Activated naive CD4-positive, alpha-beta T cell treated with anti-CD3 and anti-CD28 coated beads for 36 hours (primary cell): ENCODE measurements around the gene LZTR1. TPM values are rescaled to one million over a fixed set of nuclear protein-coding genes. Genes with fewer than 3 reads are reported as not detected.
"Not testable (repeated sequence)": the region's sequence is repeated elsewhere in the genome, so short reads cannot be mapped to it uniquely, and the experiment has no call there.

Experiments
- CTCF ChIA-PET: fragments of 350-600 bp; sonication (Branson Sonifier 250); formaldehyde crosslinking; loops from one replicate; lab custom pipeline; 2021; ENCODE audit warnings: antibody characterized with exemption; lab: Charles Lee
- DNase-seq: peaks from one replicate; pipeline ENCODE4 v3.0.0-alpha.2; 2020
- H3K27ac Mint-ChIP-seq: one replicate; pipeline ENCODE4 v1.8.0; 2021; ENCODE audit warnings: mild to moderate bottlenecking, mixed read lengths
- H3K27me3 Mint-ChIP-seq: one replicate; pipeline ENCODE4 v1.8.0; 2021; ENCODE audit warnings: low read depth, mixed read lengths
- H3K36me3 Mint-ChIP-seq: one replicate; pipeline ENCODE4 v1.8.0; 2021; ENCODE audit warnings: low read depth, mixed read lengths
- H3K4me1 Mint-ChIP-seq: one replicate; pipeline ENCODE4 v1.8.0; 2021; ENCODE audit warnings: low read depth, mixed read lengths
- H3K4me3 Mint-ChIP-seq: one replicate; pipeline ENCODE4 v1.8.0; 2021; ENCODE audit warnings: mild to moderate bottlenecking, moderate library complexity, mixed read lengths
- H3K9me3 Mint-ChIP-seq: one replicate; pipeline ENCODE4 v1.8.0; 2021; ENCODE audit warnings: mixed read lengths
- intact Hi-C: fragments of 100-400 bp; cut with micrococcal nuclease; formaldehyde crosslinking; loops from one replicate; pipeline ENCODE4 v1.15.1; 2023
- total RNA-seq, 2 experiments: library from RNA; stranded (reverse); gene quantifications; one replicate each; pipeline ENCODE4 v1.2.3, GENCODE V29; 2021

LZTR1 gene
- total RNA-seq, 2 experiments from 2014 or later, result 23.1 to 27.4 TPM

DNA sequence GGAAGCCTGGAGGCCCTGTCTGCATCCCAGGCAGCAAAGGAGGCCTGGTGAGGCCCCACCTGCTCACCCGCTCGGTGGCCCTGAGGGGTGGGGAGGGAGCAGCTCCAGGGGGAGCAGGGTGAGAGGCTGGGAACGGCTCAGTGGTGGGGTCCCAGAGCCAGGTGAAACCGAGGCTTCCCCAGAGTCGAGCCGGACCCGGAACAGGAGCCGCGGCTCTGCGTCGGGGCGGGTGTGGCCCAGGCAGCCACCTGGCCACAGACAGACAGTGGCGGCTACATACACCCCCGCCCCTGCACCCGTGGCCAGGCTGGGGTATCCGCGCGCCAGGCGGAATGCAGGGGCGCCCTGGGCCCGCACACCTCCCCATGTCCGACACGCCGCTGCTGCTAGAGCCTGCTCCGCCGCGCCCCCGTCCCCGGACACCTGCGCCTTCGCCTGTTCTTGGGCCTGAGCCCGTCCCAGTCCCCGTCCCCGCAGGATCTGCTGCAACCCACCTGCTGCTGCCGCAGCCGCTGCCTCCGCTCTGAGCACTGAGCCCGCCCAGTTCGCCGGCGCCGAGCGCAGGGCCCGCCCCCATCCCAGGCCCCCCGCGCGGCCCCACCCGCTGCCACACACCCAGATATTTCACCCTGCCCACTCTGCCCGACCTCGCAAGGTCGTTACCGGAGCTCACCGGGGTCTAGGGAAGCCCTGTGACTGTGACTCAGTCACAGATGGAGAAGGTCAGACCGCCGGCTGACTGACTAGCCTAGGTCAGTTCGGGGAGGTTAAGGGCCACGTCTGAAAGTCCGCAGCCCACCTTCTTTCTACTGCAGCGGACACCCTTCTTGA is 50.2 kb downstream of the LZTR1 start, which contains the start of gene SLC7A4:
Gene SLC7A4, minus strand, starts transcription at position 525 of the 831 bp plus-strand sequence. CDS start 749 bp downstream, outside the sequence.
- Mint-ChIP-seq H3K27ac (no peak within 1 kb of the TSS), H3K9me3 (no peaks in the 10 kb centered on the region), H3K36me3 (no peaks in the 10 kb centered on the region), H3K4me3 (no peak within 1 kb of the TSS), H3K27me3 (peaks cover 23% of the 10 kb centered on the region), H3K4me1 (peaks cover 2% of the 10 kb centered on the region)
- CTCF ChIA-PET, result interaction anchor here (0.9 to 1.0 kb wide), 2 partner anchors 71 to 273 kb away, joined by 3 to 5 read pairs; no protein-coding TSS in a partner anchor
- DNase-seq, result no peak
- intact Hi-C loops, result no loop called here

- no peaks in the 10 kb centered on the region for H3K9me3 Mint-ChIP-seq
- no peak for DNase-seq
- no peak overlapping the region for H3K27ac Mint-ChIP-seq
- H3K4me3 Mint-ChIP-seq, result no peak overlapping the region
- peaks cover 23% of the 10 kb centered on the region for H3K27me3 Mint-ChIP-seq
- H3K36me3 Mint-ChIP-seq, result no peaks in the 10 kb centered on the region
- H3K4me1 Mint-ChIP-seq, result peaks cover 2% of the 10 kb centered on the region
- CTCF ChIA-PET, result interaction anchor here (1.0 kb wide), 1 partner anchor 70 kb away, joined by 3 read pairs; no protein-coding TSS in a partner anchor
- intact Hi-C loops, result no loop called here
Observed at GRCh38 chr22:21032868-21033688, 51.0 kb downstream of the LZTR1 start.

DNA sequence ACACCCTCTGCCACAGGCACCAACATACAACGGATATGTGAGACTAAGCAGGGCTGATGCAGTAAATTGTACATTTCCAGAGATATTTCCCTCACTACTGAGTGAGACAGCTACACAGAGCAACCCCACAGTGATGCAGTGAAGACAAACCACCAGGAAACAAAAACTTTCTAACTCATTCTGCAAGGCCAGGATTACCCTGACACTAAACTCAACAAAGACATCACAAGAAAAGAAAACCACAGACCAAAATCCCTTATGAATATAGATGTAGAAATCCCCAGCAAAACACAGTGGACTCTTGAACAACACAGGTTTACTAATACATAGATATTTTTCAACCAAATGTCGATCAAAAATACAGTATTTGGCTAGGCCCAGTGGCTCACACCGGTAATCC is 51.8 kb downstream of the LZTR1 start:
- H3K36me3 Mint-ChIP-seq, result no peaks in the 10 kb centered on the region
- no peaks in the 10 kb centered on the region for H3K9me3 Mint-ChIP-seq
- peaks cover 2% of the 10 kb centered on the region for H3K4me1 Mint-ChIP-seq
- CTCF ChIA-PET, result no interaction called here
- H3K27ac Mint-ChIP-seq, result no peak overlapping the region
- no peak overlapping the region for H3K4me3 Mint-ChIP-seq
- peaks cover 26% of the 10 kb centered on the region for H3K27me3 Mint-ChIP-seq
- DNase-seq, result no peak
- intact Hi-C loops, result no loop called here

- H3K9me3 Mint-ChIP-seq, result no peaks in the 10 kb centered on the region
- H3K4me1 Mint-ChIP-seq, result peaks cover 2% of the 10 kb centered on the region
- intact Hi-C loops, result no loop called here
- no peak overlapping the region for H3K27ac Mint-ChIP-seq
- CTCF ChIA-PET, result no interaction called here
- H3K4me3 Mint-ChIP-seq, result no peak overlapping the region
- H3K36me3 Mint-ChIP-seq, result no peaks in the 10 kb centered on the region
- H3K27me3 Mint-ChIP-seq, result peaks cover 20% of the 10 kb centered on the region
- no peak for DNase-seq
Observed at GRCh38 chr22:21034989-21035388, 52.9 kb downstream of the LZTR1 start.

DNA sequence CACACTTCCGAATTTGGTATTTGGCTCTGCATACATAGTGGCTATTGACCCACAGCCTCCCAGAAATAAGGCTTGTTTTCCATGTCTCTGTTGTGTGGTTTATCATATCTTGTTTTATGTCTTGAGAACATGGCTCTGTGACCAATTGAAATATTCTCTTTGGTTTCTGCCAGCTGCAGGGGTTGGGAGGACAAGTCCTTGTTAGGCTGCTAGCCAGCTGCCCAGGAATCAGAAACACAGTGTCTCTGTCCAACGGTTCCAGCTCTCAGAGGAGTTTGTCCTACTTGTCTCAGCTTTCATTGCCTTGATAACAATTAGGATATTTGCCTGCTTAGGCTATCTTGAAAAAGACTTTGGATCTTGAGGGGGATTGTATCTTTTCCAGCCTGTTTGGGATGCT is 56.3 kb downstream of the LZTR1 start:
- Mint-ChIP-seq H3K4me3 (no peak overlapping the region), H3K36me3 (no peaks in the 10 kb centered on the region), H3K4me1 (peaks cover 3% of the 10 kb centered on the region), H3K27me3 (peaks cover 11% of the 10 kb centered on the region), H3K27ac (no peak overlapping the region), H3K9me3 (no peaks in the 10 kb centered on the region)
- CTCF ChIA-PET, result interaction anchor here (2.0 kb wide), 1 partner anchor 64 kb away, joined by 6 read pairs; no protein-coding TSS in a partner anchor
- intact Hi-C loops, result no loop called here
- no peak for DNase-seq

- CTCF ChIA-PET, result interaction anchor here (0.6 to 2.0 kb wide), 3 partner anchors 17 to 63 kb away, joined by 3 to 6 read pairs (median 3); no protein-coding TSS in a partner anchor
Observed at GRCh38 chr22:21039158-21039557, 57.1 kb downstream of the LZTR1 start.

DNA sequence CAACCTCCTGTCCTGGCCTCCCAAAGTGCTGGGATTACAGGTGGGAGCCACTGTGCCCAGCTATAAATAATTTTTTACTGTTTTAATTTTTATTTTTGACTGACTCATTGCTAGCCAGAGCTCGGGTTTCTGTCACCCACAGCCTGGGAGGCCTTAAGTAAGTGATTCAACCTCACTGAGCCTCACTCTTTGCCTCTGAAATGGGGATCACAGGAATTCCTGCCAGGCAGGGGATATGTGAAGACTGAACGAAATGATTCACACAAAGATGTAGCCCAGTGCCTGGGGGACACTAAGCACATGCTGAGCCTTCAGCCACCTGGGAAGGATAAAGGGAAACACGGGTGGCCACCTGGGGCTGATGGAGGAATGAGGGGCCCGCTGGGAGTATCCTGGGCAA is 59.8 kb downstream of the LZTR1 start:
- Mint-ChIP-seq H3K36me3 (no peaks in the 10 kb centered on the region), H3K27ac (no peak overlapping the region), H3K4me3 (no peak overlapping the region), H3K4me1 (peaks cover 18% of the 10 kb centered on the region), H3K9me3 (no peaks in the 10 kb centered on the region), H3K27me3 (peaks cover 18% of the 10 kb centered on the region)
- no peak for DNase-seq
- intact Hi-C loops, result no loop called here
- CTCF ChIA-PET, result no interaction called here

More at GRCh38 chr22:21039158-21039557, 57.1 kb downstream of the LZTR1 start:
- intact Hi-C loops, H3K4me1 Mint-ChIP-seq, H3K9me3 Mint-ChIP-seq, DNase-seq, H3K4me3 Mint-ChIP-seq, H3K36me3 Mint-ChIP-seq, H3K27ac Mint-ChIP-seq: not testable (repeated sequence)
- H3K27me3 Mint-ChIP-seq, result peaks cover 15% of the 10 kb centered on the region

DNA sequence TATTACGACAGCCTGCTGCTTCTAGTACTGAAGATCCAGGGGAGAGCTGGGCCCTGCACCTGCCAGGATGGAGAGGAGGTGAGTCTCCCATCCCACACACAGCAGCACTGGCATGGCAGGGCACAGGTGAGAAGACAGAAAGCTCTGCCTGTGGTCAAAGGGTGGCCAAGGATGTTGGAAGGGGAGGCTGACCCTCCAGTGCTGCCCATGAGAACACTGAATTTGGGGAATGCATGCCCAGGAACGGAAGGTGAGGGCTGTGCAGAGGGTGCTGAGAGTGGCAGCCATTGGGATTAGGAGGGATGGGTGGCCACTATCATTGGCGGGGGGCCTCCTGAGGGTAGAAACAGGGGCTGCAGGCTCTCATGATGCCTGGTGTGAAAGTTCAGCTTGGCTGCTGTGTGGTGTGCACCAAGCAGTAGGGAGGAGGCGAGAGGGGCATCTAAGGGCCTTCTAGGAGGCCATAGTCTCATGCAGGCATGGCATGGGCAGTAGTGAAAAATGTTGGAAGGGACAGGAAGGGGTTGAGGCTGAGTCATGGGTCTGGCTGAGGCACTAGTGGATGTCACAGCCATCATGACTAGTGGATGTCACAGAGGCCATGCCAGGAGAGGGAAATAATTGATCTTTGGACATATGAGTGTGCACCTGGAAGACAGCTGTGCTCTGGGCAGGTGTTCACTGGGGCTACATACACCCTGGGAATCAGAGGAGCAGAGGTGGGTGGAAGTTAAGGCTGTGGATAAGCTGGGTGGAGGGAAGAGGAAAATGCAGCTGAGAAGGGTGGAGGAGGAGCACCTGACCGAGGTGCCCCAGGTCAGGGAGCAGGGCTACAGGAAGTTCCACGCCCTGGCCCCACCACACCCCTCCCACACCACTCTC is 61.1 kb downstream of the LZTR1 start:
- Mint-ChIP-seq H3K27ac (no peak overlapping the region), H3K4me1 (peaks cover 18% of the 10 kb centered on the region), H3K27me3 (peaks cover 18% of the 10 kb centered on the region), H3K36me3 (no peaks in the 10 kb centered on the region), H3K4me3 (no peak overlapping the region), H3K9me3 (no peaks in the 10 kb centered on the region)
- no peak for DNase-seq
- intact Hi-C loops, result no loop called here
- CTCF ChIA-PET, result no interaction called here

- DNase-seq, result no peak
- intact Hi-C loops, result no loop called here
- H3K4me3 Mint-ChIP-seq, result no peak overlapping the region
- peaks cover 18% of the 10 kb centered on the region for H3K4me1 Mint-ChIP-seq
- no peaks in the 10 kb centered on the region for H3K9me3 Mint-ChIP-seq
- H3K27me3 Mint-ChIP-seq, result peaks cover 15% of the 10 kb centered on the region
- CTCF ChIA-PET, result no interaction called here
- H3K36me3 Mint-ChIP-seq, result no peaks in the 10 kb centered on the region
- H3K27ac Mint-ChIP-seq, result no peak overlapping the region
Observed at GRCh38 chr22:21043860-21044535, 61.9 kb downstream of the LZTR1 start.

- Mint-ChIP-seq H3K27me3 (peaks cover 12% of the 10 kb centered on the region), H3K36me3 (no peaks in the 10 kb centered on the region), H3K9me3 (no peaks in the 10 kb centered on the region), H3K4me3 (peak overlapping the region; percentile 53), H3K4me1 (peaks cover 18% of the 10 kb centered on the region), H3K27ac (no peak overlapping the region)
- intact Hi-C loops, result no loop called here
- CTCF ChIA-PET, result interaction anchor here (0.6 kb wide), 1 partner anchor 25 kb away, joined by 3 read pairs; no protein-coding TSS in a partner anchor
- no peak for DNase-seq
Observed at GRCh38 chr22:21044931-21045584, 63.0 kb downstream of the LZTR1 start.
